ENCODE results near the gene COTL1. TPM values are rescaled to one million over a fixed set of nuclear protein-coding genes. Genes with fewer than 3 reads are reported as not detected.
A peak's percentile ranks its signal among the peaks of the same experiment; 100 is the strongest.
"Not testable (repeated sequence)": the region's sequence is repeated elsewhere in the genome, so short reads cannot be mapped to it uniquely, and the experiment has no call there.

COTL1 gene
- total and polyA plus RNA-seq, 5 experiments from 2014 or later, result 99.1 to 512 (median 341) TPM

- peak overlapping the region in 2 of 10 donors; percentile 32 to 45 for H3K4me3 Mint-ChIP-seq
- DNase-seq (no peak), ATAC-seq (no peak)
- POLR2A ChIA-PET, result no interaction called here
- H3K27me3 Mint-ChIP-seq, result no peaks in the 10 kb centered on the region
- H3K36me3 Mint-ChIP-seq, result no peaks in the 10 kb centered on the region
- H3K9me3 Mint-ChIP-seq, result no peaks in the 10 kb centered on the region
- peaks cover 23 to 63% (median 50%) of the 10 kb centered on the region in 4 donors for H3K4me1 Mint-ChIP-seq
- peak overlapping the region in 8 of 10 donors; percentile 23 to 74 (median 54) for H3K27ac Mint-ChIP-seq
Measured at GRCh38 chr16:84640145-84640544, 22.3 kb upstream of the COTL1 start.

DNA sequence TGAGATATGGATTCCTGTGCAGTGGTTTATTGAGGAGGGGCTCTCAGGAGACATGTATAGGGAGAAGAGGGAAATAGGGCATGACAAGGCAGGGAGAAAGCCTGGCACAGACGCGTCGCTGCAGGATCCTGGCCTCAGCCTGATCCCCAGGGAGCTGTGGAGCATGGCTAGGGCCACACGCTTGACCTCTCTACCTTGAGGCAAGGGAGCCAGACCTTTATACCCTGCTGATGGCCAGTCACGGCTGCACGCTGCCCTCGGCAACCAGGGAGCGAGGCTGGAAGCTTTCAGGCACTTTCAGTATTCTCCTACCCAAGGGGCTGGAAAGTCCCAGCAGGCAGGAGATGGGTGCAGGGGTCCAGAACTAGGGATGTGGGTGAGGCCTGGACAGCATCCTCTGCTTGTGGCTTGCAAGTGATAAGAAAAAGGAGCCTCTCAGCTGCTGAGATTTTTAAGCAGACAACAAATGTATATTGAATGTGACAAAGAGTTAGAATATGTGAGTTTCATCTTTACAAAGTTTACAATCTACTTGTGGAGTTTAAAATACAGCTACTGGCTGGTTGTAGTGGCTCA, 20.4 kb upstream of the COTL1 start:
- no peak overlapping the region for H3K4me3 Mint-ChIP-seq
- no peaks in the 10 kb centered on the region for H3K27me3 Mint-ChIP-seq
- no peaks in the 10 kb centered on the region for H3K9me3 Mint-ChIP-seq
- H3K27ac Mint-ChIP-seq, result peak overlapping the region in 5 of 10 donors; percentile 6 to 82 (median 41)
- no peak for ATAC-seq
- no peaks in the 10 kb centered on the region for H3K36me3 Mint-ChIP-seq
- POLR2A ChIA-PET, result interaction anchor here (1.4 kb wide), 2 partner anchors 16 to 98 kb away, joined by 3 to 4 read pairs; no protein-coding TSS in a partner anchor
- no peak for DNase-seq
- H3K4me1 Mint-ChIP-seq, result peaks cover 28 to 60% (median 49%) of the 10 kb centered on the region in 4 donors

GRCh38 chr16:84637709-84638108, 19.8 kb upstream of the COTL1 start:
- no peaks in the 10 kb centered on the region for H3K36me3 Mint-ChIP-seq
- POLR2A ChIA-PET, result interaction anchor here (1.4 kb wide), 1 partner anchor 99 kb away, joined by 4 read pairs; no protein-coding TSS in a partner anchor
- DNase-seq, result no peak
- no peak overlapping the region for H3K4me3 Mint-ChIP-seq
- H3K9me3 Mint-ChIP-seq, result no peaks in the 10 kb centered on the region
- peak overlapping the region in 1 of 10 donors; percentile 82 for H3K27ac Mint-ChIP-seq
- H3K4me1 Mint-ChIP-seq, result peaks cover 26 to 60% (median 46%) of the 10 kb centered on the region in 4 donors
- ATAC-seq, result no peak
- H3K27me3 Mint-ChIP-seq, result no peaks in the 10 kb centered on the region

DNA sequence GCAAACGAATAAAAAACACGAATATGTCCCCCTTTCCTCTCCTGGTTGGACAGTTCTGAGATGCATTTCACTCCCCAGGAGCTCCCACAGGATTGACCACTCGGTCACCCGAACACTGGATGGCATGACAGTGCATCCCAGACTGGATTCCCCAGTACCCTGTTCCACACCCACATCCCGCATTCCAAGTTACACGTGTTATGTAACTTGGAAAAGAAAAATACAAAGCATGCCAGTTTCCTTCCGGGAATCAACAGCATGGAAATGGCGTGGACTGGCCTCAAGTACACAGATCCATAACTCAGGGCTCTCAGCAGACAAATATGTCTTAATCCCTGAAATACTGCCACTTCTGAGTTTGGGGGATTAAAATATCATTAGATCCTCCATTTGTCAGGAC, 17.8 kb upstream of the COTL1 start:
- Mint-ChIP-seq H3K4me1 (peaks cover 21 to 59% (median 47%) of the 10 kb centered on the region in 4 donors), H3K4me3 (no peak overlapping the region), H3K27ac (peak overlapping the region in 2 of 10 donors; percentile 33 to 51), H3K9me3 (no peaks in the 10 kb centered on the region), H3K27me3 (no peaks in the 10 kb centered on the region), H3K36me3 (no peaks in the 10 kb centered on the region)
- DNase-seq (no peak), ATAC-seq (no peak)
- POLR2A ChIA-PET, result interaction anchor here (0.6 to 1.2 kb wide), 3 partner anchors 12 to 91 kb away, joined by 3 to 8 read pairs (median 3); partner anchors contain the start of gene KLHL36

- ATAC-seq, result no peak
Measured at GRCh38 chr16:84633622-84634021, 15.7 kb upstream of the COTL1 start.

GRCh38 chr16:84632862-84633261, 15.0 kb upstream of the COTL1 start:
- ATAC-seq, H3K27ac Mint-ChIP-seq, DNase-seq, H3K27me3 Mint-ChIP-seq, POLR2A ChIA-PET, H3K36me3 Mint-ChIP-seq, H3K9me3 Mint-ChIP-seq, H3K4me3 Mint-ChIP-seq: not testable (repeated sequence)
- H3K4me1 Mint-ChIP-seq, result peaks cover 18 to 52% (median 41%) of the 10 kb centered on the region in 4 donors

More at GRCh38 chr16:84633622-84634021, 15.7 kb upstream of the COTL1 start:
- Mint-ChIP-seq H3K27ac (peak overlapping the region in 3 of 10 donors; percentile 3 to 46 (median 16)), H3K36me3 (no peaks in the 10 kb centered on the region), H3K27me3 (no peaks in the 10 kb centered on the region), H3K9me3 (no peaks in the 10 kb centered on the region), H3K4me3 (no peak overlapping the region), H3K4me1 (peaks cover 20 to 59% (median 46%) of the 10 kb centered on the region in 4 donors)
- no peak for DNase-seq
- POLR2A ChIA-PET, result interaction anchor here (1.0 kb wide), 1 partner anchor 15 kb away, joined by 3 read pairs; the partner anchor contains the start of gene KLHL36

- POLR2A ChIA-PET, result interaction anchor here (0.8 kb wide), 1 partner anchor 71 kb away, joined by 3 read pairs; no protein-coding TSS in a partner anchor
- DNase-seq, result no peak
- Mint-ChIP-seq H3K4me1 (peaks cover 18 to 47% (median 36%) of the 10 kb centered on the region in 4 donors), H3K9me3 (no peaks in the 10 kb centered on the region), H3K4me3 (peak overlapping the region in 9 of 10 donors; percentile 31 to 79 (median 51)), H3K36me3 (no peaks in the 10 kb centered on the region), H3K27me3 (no peaks in the 10 kb centered on the region), H3K27ac (peak overlapping the region in 6 of 10 donors; percentile 1 to 76 (median 43))
- ATAC-seq, result no peak
Measured at GRCh38 chr16:84631886-84632285, 14.0 kb upstream of the COTL1 start.

DNA sequence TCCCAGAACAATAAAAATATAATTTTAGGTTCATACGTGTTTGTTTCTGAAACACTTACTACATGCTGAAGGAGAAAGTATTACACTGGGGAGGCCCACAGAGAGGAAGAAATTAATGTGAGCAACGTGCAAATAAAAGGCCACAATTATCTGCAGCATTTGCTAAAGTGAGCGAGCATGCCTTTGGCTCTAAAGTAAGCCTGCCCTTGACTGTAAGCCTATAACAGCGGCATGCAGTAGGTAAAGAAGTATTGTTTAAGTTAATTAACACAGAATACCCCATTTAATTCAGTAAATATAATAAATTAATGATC, 13.2 kb upstream of the COTL1 start:
- Mint-ChIP-seq H3K4me1 (peaks cover 18 to 47% (median 36%) of the 10 kb centered on the region in 4 donors), H3K9me3 (no peaks in the 10 kb centered on the region), H3K27ac (peak overlapping the region in 9 of 10 donors; percentile 2 to 84 (median 74)), H3K36me3 (no peaks in the 10 kb centered on the region), H3K4me3 (peak overlapping the region; percentile 38 to 82 (median 65)), H3K27me3 (no peaks in the 10 kb centered on the region)
- POLR2A ChIA-PET, result no interaction called here
- DNase-seq (no peak), ATAC-seq (peak; percentile 10 to 69)

DNA sequence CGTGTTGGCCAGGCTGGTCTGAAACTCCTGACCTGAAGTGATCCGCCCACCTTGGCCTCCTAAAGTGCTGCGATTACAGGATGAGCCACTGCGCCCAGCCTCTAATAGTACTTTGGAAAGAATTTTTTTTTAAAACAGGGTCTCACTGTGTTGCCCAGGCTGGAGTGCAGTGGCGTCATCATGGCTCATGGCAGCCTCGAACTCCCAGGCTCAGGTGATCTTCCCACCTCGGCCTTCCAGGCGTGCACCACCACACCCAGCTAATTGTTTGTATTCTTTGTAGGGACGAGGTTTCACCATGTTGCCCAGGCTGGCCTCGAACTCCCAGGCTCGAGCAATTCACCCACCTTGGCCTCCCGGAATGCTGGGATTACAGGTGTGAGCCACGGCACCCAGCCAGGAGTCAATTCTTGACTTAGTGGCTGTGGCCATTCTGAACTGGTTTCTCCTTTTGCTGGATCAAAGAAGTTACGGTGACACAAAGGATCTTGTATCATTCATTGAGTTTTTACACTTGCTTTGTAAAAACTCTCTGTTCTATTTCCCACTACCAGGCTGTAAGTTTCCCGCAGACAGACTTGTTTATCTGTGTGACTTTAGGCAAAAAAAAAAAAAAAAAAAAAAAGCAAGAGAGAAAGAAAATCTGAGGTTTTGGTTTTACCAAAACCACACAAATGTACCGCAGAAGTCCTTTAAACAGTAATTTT, 12.7 kb upstream of the COTL1 start:
- H3K4me1 Mint-ChIP-seq, result peaks cover 18 to 47% (median 36%) of the 10 kb centered on the region in 4 donors
- DNase-seq (peak in 1 of 10 donors; percentile 41), ATAC-seq (peak; percentile 57 to 81)
- POLR2A ChIA-PET, result interaction anchor here (1.0 to 1.4 kb wide), 2 partner anchors 17 to 123 kb away, joined by 3 to 4 read pairs; partner anchors contain the start of gene KLHL36
- no peaks in the 10 kb centered on the region for H3K9me3 Mint-ChIP-seq
- H3K36me3 Mint-ChIP-seq, result no peaks in the 10 kb centered on the region
- peak overlapping the region; percentile 27 to 82 (median 65) for H3K4me3 Mint-ChIP-seq
- H3K27ac Mint-ChIP-seq, result peak overlapping the region; percentile 2 to 84 (median 74)
- H3K27me3 Mint-ChIP-seq, result no peaks in the 10 kb centered on the region

DNA sequence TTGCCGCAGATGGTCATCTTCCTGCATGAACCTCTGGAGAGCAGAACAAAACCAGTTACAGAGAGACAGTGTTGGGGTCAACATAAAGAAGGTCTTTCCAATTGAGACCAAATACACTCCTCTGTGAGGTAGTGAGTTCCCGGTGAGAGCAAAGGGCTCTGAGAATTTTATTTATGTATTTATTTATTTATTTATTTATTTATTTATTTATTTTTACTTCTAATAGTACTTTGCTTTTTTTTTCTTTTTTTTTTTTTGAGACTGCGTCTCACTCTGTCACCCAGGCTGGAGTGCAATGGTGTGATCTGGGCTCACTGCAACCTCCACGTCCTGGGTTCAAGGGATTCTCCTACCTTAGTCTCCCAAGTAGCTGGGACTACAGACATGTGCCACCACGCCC, 12.1 kb upstream of the COTL1 start:
- POLR2A ChIA-PET, result interaction anchor here (1.0 to 1.4 kb wide), 2 partner anchors 18 to 122 kb away, joined by 3 to 4 read pairs; partner anchors contain the start of gene KLHL36
- no peak for DNase-seq
- no peak for ATAC-seq
- peak overlapping the region in 5 of 10 donors; percentile 23 to 71 (median 48) for H3K4me3 Mint-ChIP-seq
- H3K27ac Mint-ChIP-seq, result peak overlapping the region in 1 of 10 donors; percentile 48
- H3K9me3 Mint-ChIP-seq, result no peaks in the 10 kb centered on the region
- H3K27me3 Mint-ChIP-seq, result no peaks in the 10 kb centered on the region
- H3K4me1 Mint-ChIP-seq, result peaks cover 18 to 47% (median 36%) of the 10 kb centered on the region in 4 donors
- H3K36me3 Mint-ChIP-seq, result no peaks in the 10 kb centered on the region

GRCh38 chr16:84629580-84629979, 11.7 kb upstream of the COTL1 start:
- peaks cover 17 to 47% (median 36%) of the 10 kb centered on the region in 4 donors for H3K4me1 Mint-ChIP-seq
- POLR2A ChIA-PET, result interaction anchor here (1.0 to 1.4 kb wide), 2 partner anchors 18 to 122 kb away, joined by 3 to 4 read pairs; partner anchors contain the start of gene KLHL36

DNA sequence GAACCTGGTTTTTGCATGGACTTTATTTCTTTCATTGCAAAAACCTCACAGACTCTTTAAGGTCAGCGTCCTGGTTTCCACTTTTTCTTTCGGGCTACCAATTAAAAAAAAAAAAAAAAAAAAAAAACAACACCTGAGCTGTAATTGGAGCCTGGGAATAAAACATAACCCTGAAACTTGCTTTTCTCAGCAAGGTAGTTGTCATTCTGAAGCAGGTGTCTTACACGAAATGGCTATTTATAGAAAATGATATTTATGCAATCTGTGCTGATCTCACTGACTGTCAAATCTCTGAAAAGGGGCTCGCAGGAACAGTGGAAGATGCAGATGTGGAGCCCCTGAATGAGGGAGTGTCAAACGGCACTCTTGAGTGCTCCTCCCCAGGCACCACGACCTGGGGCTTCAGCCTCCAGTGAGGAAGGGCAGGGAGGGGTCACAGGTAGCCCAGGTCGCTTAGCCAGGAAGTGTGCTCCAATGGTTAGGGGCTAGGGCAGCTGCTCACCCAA, 10.4 kb upstream of the COTL1 start:
- DNase-seq (no peak), ATAC-seq (no peak)
- H3K27me3 Mint-ChIP-seq, result no peaks in the 10 kb centered on the region
- H3K4me1 Mint-ChIP-seq, result peaks cover 17 to 43% (median 35%) of the 10 kb centered on the region in 4 donors
- H3K4me3 Mint-ChIP-seq, result no peak overlapping the region
- H3K36me3 Mint-ChIP-seq, result no peaks in the 10 kb centered on the region
- no peaks in the 10 kb centered on the region for H3K9me3 Mint-ChIP-seq
- peak overlapping the region in 1 of 10 donors; percentile 1 for H3K27ac Mint-ChIP-seq
- POLR2A ChIA-PET, result interaction anchor here (0.6 to 1.4 kb wide), 3 partner anchors 20 to 123 kb away, joined by 3 to 4 read pairs (median 4); no protein-coding TSS in a partner anchor

More at GRCh38 chr16:84629580-84629979, 11.7 kb upstream of the COTL1 start:
- H3K9me3 Mint-ChIP-seq, result no peaks in the 10 kb centered on the region
- no peak for DNase-seq
- ATAC-seq, result peak; percentile 40 to 56
- H3K27me3 Mint-ChIP-seq, result no peaks in the 10 kb centered on the region
- no peaks in the 10 kb centered on the region for H3K36me3 Mint-ChIP-seq
- peak overlapping the region in 1 of 10 donors; percentile 48 for H3K27ac Mint-ChIP-seq
- peak overlapping the region in 4 of 10 donors; percentile 11 to 48 (median 26) for H3K4me3 Mint-ChIP-seq
